Measurements from ENCODE around the gene ANHX. TPM values are rescaled to one million over a fixed set of nuclear protein-coding genes. Genes with fewer than 3 reads are reported as not detected.

The ANHX gene
- total RNA-seq, 1 donor from 2014 or later: not detected

DNA sequence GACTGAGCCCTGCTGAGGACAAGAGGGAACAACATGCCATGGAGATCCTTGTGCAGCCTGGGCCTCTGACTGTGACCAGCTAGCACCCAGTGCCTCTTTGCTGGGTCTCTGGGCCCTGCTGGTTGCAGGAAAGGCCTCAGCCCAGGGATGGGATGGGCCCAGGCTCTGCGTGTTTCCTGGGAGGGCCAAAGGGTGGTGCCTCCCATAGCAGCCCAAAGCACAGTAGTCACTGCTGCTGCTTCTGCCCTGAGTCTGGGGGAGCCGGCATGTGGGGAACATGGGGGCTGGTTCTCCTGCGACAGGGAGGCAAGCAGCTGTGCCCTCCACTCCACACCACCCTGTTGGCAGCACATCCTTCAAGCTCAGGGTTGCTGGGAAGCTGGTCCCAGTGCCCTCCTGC lies 18.5 kb downstream of the ANHX start:
- Histone ChIP-seq H3K4me1 (no peaks in the 10 kb centered on the region), H3K27ac (no peak overlapping the region), H3K36me3 (no peaks in the 10 kb centered on the region), H3K4me3 (no peak overlapping the region), H3K9me3 (peaks cover 49 to 76% of the 10 kb centered on the region in 2 donors), H3K27me3 (no peaks in the 10 kb centered on the region)
- DNase-seq (ENCODE audit: low spot score in 2 of 2): no peak
- intact Hi-C loops (cut with DNase I): no loop called here
- TF ChIP-seq, protein P1, sequence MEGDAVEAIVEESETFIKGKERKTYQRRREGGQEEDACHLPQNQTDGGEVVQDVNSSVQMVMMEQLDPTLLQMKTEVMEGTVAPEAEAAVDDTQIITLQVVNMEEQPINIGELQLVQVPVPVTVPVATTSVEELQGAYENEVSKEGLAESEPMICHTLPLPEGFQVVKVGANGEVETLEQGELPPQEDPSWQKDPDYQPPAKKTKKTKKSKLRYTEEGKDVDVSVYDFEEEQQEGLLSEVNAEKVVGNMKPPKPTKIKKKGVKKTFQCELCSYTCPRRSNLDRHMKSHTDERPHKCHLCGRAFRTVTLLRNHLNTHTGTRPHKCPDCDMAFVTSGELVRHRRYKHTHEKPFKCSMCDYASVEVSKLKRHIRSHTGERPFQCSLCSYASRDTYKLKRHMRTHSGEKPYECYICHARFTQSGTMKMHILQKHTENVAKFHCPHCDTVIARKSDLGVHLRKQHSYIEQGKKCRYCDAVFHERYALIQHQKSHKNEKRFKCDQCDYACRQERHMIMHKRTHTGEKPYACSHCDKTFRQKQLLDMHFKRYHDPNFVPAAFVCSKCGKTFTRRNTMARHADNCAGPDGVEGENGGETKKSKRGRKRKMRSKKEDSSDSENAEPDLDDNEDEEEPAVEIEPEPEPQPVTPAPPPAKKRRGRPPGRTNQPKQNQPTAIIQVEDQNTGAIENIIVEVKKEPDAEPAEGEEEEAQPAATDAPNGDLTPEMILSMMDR (IDR thresholded peaks at IDR 0.05): no peak

DNA sequence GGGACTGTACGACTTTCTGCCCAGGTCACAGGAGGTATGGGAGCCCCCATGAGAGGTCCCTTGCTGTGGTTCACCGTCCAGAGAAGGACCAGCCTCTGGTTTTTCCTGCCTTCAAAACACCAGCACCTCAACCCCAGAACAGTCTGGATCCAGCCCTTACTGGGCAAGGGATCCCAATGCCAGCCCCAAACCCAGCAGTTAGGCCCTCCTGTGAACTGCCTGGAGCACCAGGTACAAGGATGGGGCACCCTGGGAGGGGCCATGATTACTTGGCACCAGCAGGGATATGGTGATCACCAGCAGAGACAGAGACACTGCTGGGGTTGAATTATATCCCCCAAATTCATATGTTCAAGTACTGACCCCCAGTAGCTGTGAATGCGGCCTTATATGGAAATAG lies 20.0 kb downstream of the ANHX start:
- intact Hi-C loops (cut with DNase I): no loop called here
- Histone ChIP-seq H3K9me3 (peaks cover 63 to 88% of the 10 kb centered on the region in 2 donors), H3K4me3 (no peak overlapping the region), H3K27me3 (no peaks in the 10 kb centered on the region), H3K4me1 (no peaks in the 10 kb centered on the region), H3K27ac (no peak overlapping the region), H3K36me3 (no peaks in the 10 kb centered on the region)
- DNase-seq (ENCODE audit: low spot score in 2 of 2): no peak
- TF ChIP-seq, protein P1 (IDR thresholded peaks at IDR 0.05): no peak

DNA sequence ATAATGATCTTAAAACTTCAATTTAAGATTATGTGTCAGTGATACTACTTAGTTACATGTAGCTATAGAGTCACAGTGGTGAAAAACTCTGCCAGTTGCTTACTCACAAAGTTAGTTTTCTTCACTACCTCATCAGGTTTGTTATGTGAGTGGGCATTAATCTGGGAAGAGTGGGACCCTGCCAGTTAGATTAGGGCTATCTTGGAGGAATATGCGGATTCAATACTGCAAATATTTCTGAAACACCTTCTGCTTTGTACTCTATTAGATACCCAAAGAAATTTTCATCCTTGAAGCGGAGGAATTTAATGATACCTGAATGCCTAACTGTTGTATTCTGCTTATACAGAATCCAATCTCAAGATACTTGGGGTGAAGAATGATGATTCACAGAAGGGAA lies 29.3 kb downstream of the ANHX start:
- intact Hi-C loops (cut with DNase I): no loop called here
- TF ChIP-seq, protein P1 (IDR thresholded peaks at IDR 0.05): no peak
- DNase-seq (ENCODE audit: low spot score in 2 of 2): no peak
- H3K4me3 ChIP-seq: no peak overlapping the region
- no peak overlapping the region for H3K27ac ChIP-seq
- H3K36me3 ChIP-seq: peaks cover 24 to 34% of the 10 kb centered on the region in 2 donors
- H3K9me3 ChIP-seq: peaks cover 98 to 100% of the 10 kb centered on the region in 2 donors
- H3K27me3 ChIP-seq: no peaks in the 10 kb centered on the region
- no peaks in the 10 kb centered on the region for H3K4me1 ChIP-seq

DNA sequence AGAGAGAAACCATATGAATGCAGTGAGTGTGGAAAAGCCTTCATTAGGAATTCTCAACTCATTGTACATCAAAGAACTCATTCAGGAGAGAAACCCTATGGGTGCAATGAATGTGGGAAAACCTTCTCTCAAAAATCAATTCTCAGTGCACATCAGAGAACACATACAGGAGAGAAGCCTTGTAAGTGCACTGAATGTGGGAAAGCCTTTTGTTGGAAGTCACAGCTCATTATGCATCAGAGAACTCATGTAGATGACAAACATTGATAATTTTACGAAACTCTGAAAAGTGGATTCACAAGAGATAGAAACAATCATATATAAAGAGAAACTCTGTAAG lies 31.4 kb downstream of the ANHX start:
- peaks cover 89 to 98% of the 10 kb centered on the region in 2 donors for H3K9me3 ChIP-seq
- intact Hi-C loops (cut with DNase I): no loop called here
- DNase-seq (ENCODE audit: low spot score in 2 of 2): no peak
- TF ChIP-seq, protein P1 (IDR thresholded peaks at IDR 0.05): no peak
- no peaks in the 10 kb centered on the region for H3K4me1 ChIP-seq
- no peaks in the 10 kb centered on the region for H3K27me3 ChIP-seq
- peak overlapping the region in 1 of 2 donors; percentile 32 for H3K4me3 ChIP-seq
- no peak overlapping the region for H3K27ac ChIP-seq
- H3K36me3 ChIP-seq: peaks cover 29 to 47% of the 10 kb centered on the region in 2 donors

DNA sequence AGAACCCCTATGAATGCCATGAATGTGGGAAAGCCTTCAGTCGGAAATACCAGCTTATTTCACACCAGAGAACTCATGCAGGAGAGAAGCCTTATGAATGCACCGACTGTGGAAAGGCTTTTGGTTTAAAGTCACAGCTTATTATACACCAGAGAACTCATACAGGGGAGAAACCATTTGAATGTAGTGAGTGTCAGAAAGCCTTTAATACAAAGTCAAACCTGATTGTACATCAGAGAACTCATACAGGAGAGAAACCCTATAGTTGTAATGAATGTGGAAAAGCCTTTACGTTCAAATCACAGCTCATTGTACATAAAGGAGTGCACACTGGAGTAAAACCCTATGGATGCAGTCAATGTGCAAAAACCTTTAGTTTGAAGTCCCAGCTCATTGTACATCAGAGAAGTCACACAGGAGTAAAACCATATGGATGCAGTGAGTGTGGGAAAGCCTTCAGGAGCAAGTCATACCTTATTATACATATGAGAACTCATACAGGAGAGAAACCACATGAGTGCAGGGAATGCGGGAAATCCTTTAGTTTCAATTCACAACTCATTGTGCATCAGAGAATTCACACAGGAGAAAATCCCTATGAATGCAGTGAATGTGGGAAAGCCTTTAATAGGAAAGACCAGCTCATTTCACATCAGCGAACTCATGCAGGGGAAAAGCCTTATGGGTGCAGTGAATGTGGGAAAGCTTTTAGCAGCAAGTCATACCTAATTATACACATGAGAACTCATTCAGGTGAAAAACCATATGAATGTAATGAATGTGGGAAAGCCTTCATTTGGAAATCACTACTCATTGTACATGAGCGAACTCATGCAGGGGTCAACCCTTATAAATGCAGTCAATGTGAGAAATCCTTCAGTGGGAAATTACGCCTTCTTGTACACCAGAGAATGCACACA lies 32.1 kb downstream of the ANHX start:
- H3K9me3 ChIP-seq: peaks cover 84 to 92% of the 10 kb centered on the region in 2 donors
- intact Hi-C loops (cut with DNase I): no loop called here
- TF ChIP-seq, protein P1 (IDR thresholded peaks at IDR 0.05): no peak
- peaks cover 29 to 47% of the 10 kb centered on the region in 2 donors for H3K36me3 ChIP-seq
- peak overlapping the region in 1 of 2 donors; percentile 32 for H3K4me3 ChIP-seq
- no peaks in the 10 kb centered on the region for H3K4me1 ChIP-seq
- H3K27ac ChIP-seq: no peak overlapping the region
- H3K27me3 ChIP-seq: no peaks in the 10 kb centered on the region
- DNase-seq (ENCODE audit: low spot score in 2 of 2): no peak

Data from ascending aorta (tissue), 2 donors.